Stomach (tissue), 9 donors: ENCODE data around the gene ORMDL3. TPM values are rescaled to one million over a fixed set of nuclear protein-coding genes. Genes with fewer than 3 reads are reported as not detected.

Experiments
- DNase-seq, 2 donors: peaks; one replicate each; pipeline versions ENCODE4 v3.0.0 to v3.0.0-alpha.2; 2013 to 2019
- H3K27ac ChIP-seq, 5 donors: fragments of 200-600 bp in 4 of 5; sonication (generic) in 4 of 5; one replicate each; pipeline ENCODE4 v1.5.1; 2013 to 2019; ENCODE audit warnings: mild to moderate bottlenecking in 1 of 5, moderate library complexity in 1 of 5
- H3K27me3 ChIP-seq, 3 donors: fragments of 200-600 bp; sonication (generic); one replicate each; pipeline ENCODE4 v1.5.1; 2017 to 2019; ENCODE audit warnings: mixed run types in 1 of 3
- H3K36me3 ChIP-seq, 4 donors: fragments of 200-600 bp; sonication (generic); 1 replicate in 3 of 4; 2 replicates in 1 of 4; pipeline ENCODE4 v1.5.1; 2016 to 2019
- H3K4me1 ChIP-seq, 4 donors: fragments of 200-600 bp; sonication (generic); one replicate each; pipeline ENCODE4 v1.5.1; 2016 to 2019
- H3K4me3 ChIP-seq, 4 donors: fragments of 200-600 bp; sonication (generic) in 3 of 4; one replicate each; pipeline ENCODE4 v1.5.1; 2016 to 2019; ENCODE audit warnings: mild to moderate bottlenecking in 1 of 4
- H3K9me3 ChIP-seq, 4 donors: fragments of 200-600 bp; sonication (generic); one replicate each; pipeline ENCODE4 v1.5.1; 2016 to 2019
- EP300 ChIP-seq: sonication (generic); formaldehyde crosslinking; IDR thresholded peaks from one replicate; pipeline ENCODE4 v1.6.1; 2017; ENCODE audit warnings: antibody characterized with exemption
- POLR2A ChIP-seq, 4 donors: fragments of 450-650 bp; IDR thresholded peaks; one replicate each; pipeline ENCODE4 v1.6.1; 2016; ENCODE audit warnings: antibody characterized with exemption in 4 of 4, control low read depth in 2 of 4, mild to moderate bottlenecking in 1 of 4, moderate library complexity in 1 of 4
- POLR2AphosphoS5 ChIP-seq, 3 donors: sonication (generic); formaldehyde crosslinking; IDR thresholded peaks; one replicate each; pipeline ENCODE4 v1.6.1; 2016; ENCODE audit warnings: antibody characterized with exemption in 3 of 3
- WGBS, 5 donors: extraction: QIAGEN DNeasy Blood & Tissue Kit in 3 of 5; methylation state at CpG; one replicate each; pipeline versions ENCODE4 v1.1.5 to v1.1.7; 2013 to 2018; 5-methylcytosine and 5-hydroxymethylcytosine counted together
- intact Hi-C: fragments of 100-400 bp; cut with DNase I; formaldehyde crosslinking; loops from one replicate; pipeline ENCODE4 v1.15.1; 2023; ENCODE audit warnings: low total_unique reads
- polyA plus RNA-seq, 3 donors: library from polyadenylated mRNA; stranded (reverse); fragments of 200-250 nt; gene quantifications; one replicate each; pipeline ENCODE4 v1.2.3, GENCODE V29; 2013
- total RNA-seq, 5 donors: library from RNA; depleted of rRNA; stranded (reverse); fragments of >200 nt; gene quantifications; one replicate each; pipeline versions ENCODE4 v1.1.0 to v1.2.3, GENCODE V29; 2014 to 2016
- TF ChIP-seq, protein P1 (sequence below), 7 experiments: fragments of 450-650 bp in 4 of 7; fragments of 200-600 bp in 3 of 7; sonication (generic) in 3 of 7; IDR thresholded peaks; one replicate each; pipeline ENCODE4 v1.5.1; 2016 to 2019; ENCODE audit warnings: antibody characterized with exemption in 7 of 7, control low read depth in 2 of 7, mild to moderate bottlenecking in 1 of 7
- donor health status: healthy with polysubstance abuse.
- donor health status: Bipolar disorder and iron deficiency.
- donor health status: healthy.

Gene ORMDL3
- total and polyA plus RNA-seq, 8 donors = 16.5 to 117 (median 50.2) TPM

- 54 to 64% (median 62%) methylated on average over 6 of the region's 6 CpGs for WGBS, 5 donors
- no peak for TF ChIP-seq EP300
- TF ChIP-seq, protein P1, sequence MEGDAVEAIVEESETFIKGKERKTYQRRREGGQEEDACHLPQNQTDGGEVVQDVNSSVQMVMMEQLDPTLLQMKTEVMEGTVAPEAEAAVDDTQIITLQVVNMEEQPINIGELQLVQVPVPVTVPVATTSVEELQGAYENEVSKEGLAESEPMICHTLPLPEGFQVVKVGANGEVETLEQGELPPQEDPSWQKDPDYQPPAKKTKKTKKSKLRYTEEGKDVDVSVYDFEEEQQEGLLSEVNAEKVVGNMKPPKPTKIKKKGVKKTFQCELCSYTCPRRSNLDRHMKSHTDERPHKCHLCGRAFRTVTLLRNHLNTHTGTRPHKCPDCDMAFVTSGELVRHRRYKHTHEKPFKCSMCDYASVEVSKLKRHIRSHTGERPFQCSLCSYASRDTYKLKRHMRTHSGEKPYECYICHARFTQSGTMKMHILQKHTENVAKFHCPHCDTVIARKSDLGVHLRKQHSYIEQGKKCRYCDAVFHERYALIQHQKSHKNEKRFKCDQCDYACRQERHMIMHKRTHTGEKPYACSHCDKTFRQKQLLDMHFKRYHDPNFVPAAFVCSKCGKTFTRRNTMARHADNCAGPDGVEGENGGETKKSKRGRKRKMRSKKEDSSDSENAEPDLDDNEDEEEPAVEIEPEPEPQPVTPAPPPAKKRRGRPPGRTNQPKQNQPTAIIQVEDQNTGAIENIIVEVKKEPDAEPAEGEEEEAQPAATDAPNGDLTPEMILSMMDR (IDR thresholded peaks at IDR 0.05) = no peak
- TF ChIP-seq POLR2A (IDR thresholded peaks at IDR 0.05) = no peak
- TF ChIP-seq POLR2AphosphoS5 (IDR thresholded peaks at IDR 0.05) = no peak
- intact Hi-C loops = no loop called here
- H3K27me3 ChIP-seq = no peaks in the 10 kb centered on the region
- no peaks in the 10 kb centered on the region for H3K36me3 ChIP-seq
- peak in 1 of 2 donors; percentile 81 for DNase-seq
- H3K9me3 ChIP-seq = no peaks in the 10 kb centered on the region
- no peak overlapping the region for H3K4me3 ChIP-seq
- peaks cover 0 to 8% (median 0%) of the 10 kb centered on the region in 4 donors for H3K4me1 ChIP-seq
- H3K27ac ChIP-seq = peak overlapping the region in 2 of 5 donors; percentile 8 to 18
Measured at GRCh38 chr17:39939588-39940419, 12.4 kb upstream of the ORMDL3 start.

DNA sequence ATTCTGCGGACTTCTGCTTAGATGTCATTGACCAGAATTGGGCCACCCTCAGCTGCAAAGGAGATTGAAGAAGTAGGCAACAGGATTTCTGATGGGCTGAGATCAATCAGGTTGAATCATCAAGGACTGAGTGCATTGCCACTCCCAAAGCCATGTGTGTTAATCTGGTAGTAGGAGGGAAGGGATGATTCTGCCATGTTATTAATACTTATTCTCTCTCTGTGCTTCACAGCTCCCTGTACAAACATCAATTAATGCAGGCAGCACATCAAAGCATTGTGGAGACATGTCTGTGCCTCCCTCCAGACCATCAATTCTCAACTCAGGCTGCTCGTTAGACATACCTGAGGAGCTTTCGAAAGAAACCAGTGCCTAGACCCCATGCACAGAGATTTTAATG, 11.7 kb upstream of the ORMDL3 start:
- Histone ChIP-seq H3K9me3 (no peaks in the 10 kb centered on the region), H3K36me3 (no peaks in the 10 kb centered on the region), H3K27ac (no peak overlapping the region), H3K4me1 (peaks cover 0 to 8% (median 2%) of the 10 kb centered on the region in 4 donors), H3K4me3 (no peak overlapping the region), H3K27me3 (no peaks in the 10 kb centered on the region)
- intact Hi-C loops = no loop called here
- WGBS, 5 donors = 82 to 91% (median 84%) methylated on average over 3 of the region's 3 CpGs
- TF ChIP-seq POLR2A (IDR thresholded peaks at IDR 0.05) (no peak), EP300 (no peak), POLR2AphosphoS5 (IDR thresholded peaks at IDR 0.05) (no peak)
- TF ChIP-seq, protein P1 (IDR thresholded peaks at IDR 0.05) = no peak
- DNase-seq = no peak

- Histone ChIP-seq H3K36me3 (no peaks in the 10 kb centered on the region), H3K4me3 (no peak overlapping the region), H3K27me3 (no peaks in the 10 kb centered on the region), H3K27ac (no peak overlapping the region), H3K4me1 (peaks cover 0 to 8% (median 2%) of the 10 kb centered on the region in 4 donors), H3K9me3 (no peaks in the 10 kb centered on the region)
- no peak for DNase-seq
- TF ChIP-seq POLR2AphosphoS5 (IDR thresholded peaks at IDR 0.05) (no peak), POLR2A (IDR thresholded peaks at IDR 0.05) (no peak)
- intact Hi-C loops = no loop called here
- 54 to 68% (median 61%) methylated on average over 8 of the region's 8 CpGs for WGBS, 5 donors
Measured at GRCh38 chr17:39938140-39938869, 10.9 kb upstream of the ORMDL3 start.

GRCh38 chr17:39937447-39937846, 10.0 kb upstream of the ORMDL3 start:
- H3K4me1 ChIP-seq = peaks cover 0 to 8% (median 2%) of the 10 kb centered on the region in 4 donors
- no peaks in the 10 kb centered on the region for H3K36me3 ChIP-seq
- H3K27ac ChIP-seq = no peak overlapping the region
- H3K9me3 ChIP-seq = no peaks in the 10 kb centered on the region
- no peak for DNase-seq
- 84 to 98% (median 94%) methylated on average over 3 of the region's 3 CpGs for WGBS, 5 donors
- intact Hi-C loops = no loop called here
- no peaks in the 10 kb centered on the region for H3K27me3 ChIP-seq
- H3K4me3 ChIP-seq = no peak overlapping the region
- TF ChIP-seq POLR2A (IDR thresholded peaks at IDR 0.05) (no peak), POLR2AphosphoS5 (IDR thresholded peaks at IDR 0.05) (no peak), EP300 (no peak)
- TF ChIP-seq, protein P1 (IDR thresholded peaks at IDR 0.05) = no peak
